Forelimb muscle (tissue), 1 donor: ENCODE measurements around the gene TRMT1. TPM values are rescaled to one million over a fixed set of nuclear protein-coding genes. Genes with fewer than 3 reads are reported as not detected.

ENCODE experiments used
- polyA plus RNA-seq: library from polyadenylated mRNA; unstranded; fragments of 120-200 nt; gene quantifications from one replicate; pipeline ENCODE4 v1.2.1, GENCODE V29; 2013; ENCODE audit not compliant: insufficient read length

The TRMT1 gene
- polyA plus RNA-seq, 1 donor: 24.1 TPM

Other genes with a start within 250 kb of the TRMT1 start
- gene DNASE2, start 235.3 kb downstream of the TRMT1 start, polyA plus RNA-seq: 8.2 TPM
- 0.42 TPM for gene KLF1, start 229.5 kb downstream of the TRMT1 start, polyA plus RNA-seq
- gene GCDH, start 225.6 kb downstream of the TRMT1 start, polyA plus RNA-seq: 39.4 TPM
- 3.9 TPM for gene SYCE2, start 197.4 kb downstream of the TRMT1 start, polyA plus RNA-seq
- 42.6 TPM for gene FARSA, start 183.0 kb downstream of the TRMT1 start, polyA plus RNA-seq
- gene CALR, start 178.1 kb downstream of the TRMT1 start, polyA plus RNA-seq: 312 TPM
- 137 TPM for gene RAD23A, start 170.9 kb downstream of the TRMT1 start, polyA plus RNA-seq
- gene GADD45GIP1, start 159.5 kb downstream of the TRMT1 start, polyA plus RNA-seq: 46.0 TPM
- 0.08 TPM for gene DAND5, start 147.2 kb downstream of the TRMT1 start, polyA plus RNA-seq
- gene NFIX, start 121.3 kb downstream of the TRMT1 start, polyA plus RNA-seq: 111 TPM
- gene LYL1, start 13.9 kb downstream of the TRMT1 start, polyA plus RNA-seq: 5.4 TPM
- 18.7 TPM for gene NACC1, start 1.5 kb upstream of the TRMT1 start, polyA plus RNA-seq
- gene STX10, start 33.6 kb upstream of the TRMT1 start, polyA plus RNA-seq: 33.6 TPM
- gene IER2, start 33.7 kb upstream of the TRMT1 start, polyA plus RNA-seq: 57.4 TPM